ENCODE data around the gene BCR.

Gene BCR

DNA sequence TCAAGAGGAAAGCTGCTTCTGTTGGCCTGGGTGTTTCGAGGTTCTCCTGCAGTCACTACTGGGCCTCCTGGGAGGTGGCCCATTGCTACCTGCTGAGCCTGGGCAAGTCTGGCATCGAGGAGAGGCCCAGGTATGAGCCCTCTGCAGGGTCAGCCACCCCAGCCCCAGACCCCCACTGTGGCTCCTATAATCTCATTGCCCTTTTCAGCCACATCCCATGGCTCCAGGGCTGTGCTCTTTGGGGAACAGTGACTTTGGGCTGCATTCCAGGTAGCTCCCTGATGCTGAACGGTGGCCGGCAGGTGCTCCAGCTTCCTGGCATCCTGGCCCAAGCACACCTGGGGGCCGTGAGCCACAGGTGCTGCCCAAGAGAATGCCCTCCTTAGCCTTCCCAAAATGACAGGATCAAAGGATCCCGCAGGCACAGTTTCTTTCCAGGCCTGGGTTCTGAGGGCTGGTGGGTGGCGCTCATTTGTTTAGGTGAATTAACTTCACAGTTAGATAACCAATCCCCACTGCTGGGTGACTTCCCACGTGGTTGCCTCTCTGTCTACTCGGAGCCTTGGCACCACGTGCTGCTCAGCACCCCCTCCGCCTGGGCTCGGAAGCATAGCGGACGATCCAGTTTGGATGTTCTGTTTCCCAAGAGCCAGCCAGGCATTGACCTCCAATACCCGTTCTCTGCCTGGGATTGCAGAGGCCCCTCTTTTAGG lies 97.4 kb downstream of the BCR start:
- no peak for DNase-seq (ENCODE audit: low read depth)

DNA sequence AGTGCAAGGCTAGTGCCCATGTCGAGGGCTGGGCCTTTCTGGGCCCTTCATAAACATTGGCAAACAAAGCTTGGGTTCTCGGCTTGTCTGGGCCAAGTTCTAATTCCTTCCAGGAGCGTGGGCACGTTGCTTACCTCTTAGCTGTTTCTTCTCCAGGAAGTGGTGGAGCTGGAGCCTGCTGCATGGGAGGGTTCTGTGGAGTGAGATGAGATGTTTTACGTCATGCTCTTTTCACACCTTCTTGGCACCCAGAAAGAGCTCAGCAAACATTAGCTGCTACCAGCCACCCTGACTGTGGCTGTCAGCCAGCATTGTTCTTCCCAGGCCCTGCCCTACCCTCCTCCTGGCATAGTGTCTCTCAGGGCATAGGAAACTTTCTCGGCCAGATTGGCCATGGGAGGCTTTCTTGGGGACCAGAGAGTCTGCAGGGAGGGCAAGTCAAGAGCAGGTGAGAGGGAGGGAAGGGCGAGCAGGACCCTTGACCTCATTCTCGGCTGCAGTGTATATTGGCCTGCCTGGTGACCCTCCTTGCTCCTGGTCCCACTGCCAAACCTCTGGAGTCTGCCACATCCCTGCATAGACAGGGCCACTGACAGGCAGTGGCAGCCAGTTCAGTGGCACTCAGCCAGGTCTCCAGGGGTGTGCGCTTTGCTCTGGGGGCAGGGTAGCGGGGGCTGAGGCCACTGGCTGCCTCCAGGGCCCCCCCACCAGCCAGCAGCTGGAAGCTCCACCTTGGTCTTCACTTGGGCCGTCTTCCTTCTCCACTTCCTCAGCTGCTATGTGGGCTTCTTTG lies 98.8 kb downstream of the BCR start:
- DNase-seq (ENCODE audit: low read depth): no peak

DNA sequence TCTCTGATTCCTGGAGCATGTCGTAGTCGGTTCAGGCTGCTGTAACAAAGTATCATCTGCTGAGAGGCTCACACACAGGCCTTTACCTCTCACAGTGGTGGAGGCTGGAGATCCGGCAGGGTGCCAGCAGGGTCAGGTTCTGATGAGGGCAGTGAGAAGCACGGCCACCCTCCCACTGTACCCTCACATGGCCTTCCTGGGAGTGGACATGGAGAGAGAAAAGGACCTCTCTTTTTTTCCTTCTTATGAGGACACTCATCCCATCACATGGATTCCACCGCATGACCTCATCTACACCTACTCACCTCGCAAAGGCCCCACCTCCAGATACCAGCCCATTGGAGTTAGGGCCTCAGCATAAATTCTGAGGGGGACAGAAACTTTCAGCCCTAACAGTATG lies 99.5 kb downstream of the BCR start:
- DNase-seq (ENCODE audit: low read depth): no peak

DNA sequence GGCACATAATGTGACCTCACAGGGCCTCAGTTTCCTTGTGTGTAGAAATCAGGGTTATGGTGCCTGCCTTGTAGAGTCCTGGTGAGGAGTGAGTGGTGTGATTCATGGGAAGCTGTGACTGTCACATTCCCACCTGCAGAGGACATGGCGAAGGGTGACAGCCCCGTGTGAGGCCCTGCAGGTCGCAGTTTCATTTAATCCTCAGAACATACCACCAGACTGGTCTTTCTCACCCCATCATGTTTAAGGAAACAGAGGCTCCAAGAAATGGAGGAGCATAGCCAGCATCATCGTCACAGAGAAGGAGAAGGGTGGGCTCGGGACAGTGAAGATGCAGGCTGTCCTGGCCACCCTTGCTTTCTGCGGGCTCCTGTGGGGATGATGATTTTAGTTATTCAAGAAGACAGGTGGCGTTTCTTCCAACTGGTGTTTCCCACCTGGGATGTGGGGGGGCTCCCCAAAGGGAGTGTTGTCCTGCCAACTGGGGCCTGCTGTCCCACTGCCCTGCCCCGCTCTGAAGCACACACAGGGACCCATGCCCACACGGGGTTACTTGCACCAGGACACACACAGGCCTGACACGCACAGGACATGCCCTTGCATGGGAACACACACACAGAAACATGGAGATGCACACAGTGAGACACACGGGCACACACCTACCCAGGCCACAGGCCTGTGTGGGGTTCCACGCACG lies 100.2 kb downstream of the BCR start:
- DNase-seq (ENCODE audit: low read depth): no peak

DNA sequence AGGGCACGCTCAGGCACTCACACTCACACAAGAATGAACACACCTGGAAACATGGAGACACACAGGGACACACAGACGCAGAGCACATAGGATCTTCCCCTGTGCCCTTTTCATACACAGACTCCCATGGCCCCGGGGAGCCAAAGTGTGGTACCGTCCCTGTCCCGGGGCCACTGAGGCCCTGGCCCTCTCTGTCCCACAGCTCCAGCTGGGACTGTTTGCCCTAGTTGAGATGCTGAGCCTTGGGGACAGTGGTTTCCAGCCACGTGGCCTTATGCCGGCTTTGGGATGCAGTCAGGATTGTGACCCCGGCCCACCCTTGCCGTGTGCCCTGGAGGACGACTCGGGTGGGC lies 100.7 kb downstream of the BCR start:
- DNase-seq (ENCODE audit: low read depth): no peak

DNA sequence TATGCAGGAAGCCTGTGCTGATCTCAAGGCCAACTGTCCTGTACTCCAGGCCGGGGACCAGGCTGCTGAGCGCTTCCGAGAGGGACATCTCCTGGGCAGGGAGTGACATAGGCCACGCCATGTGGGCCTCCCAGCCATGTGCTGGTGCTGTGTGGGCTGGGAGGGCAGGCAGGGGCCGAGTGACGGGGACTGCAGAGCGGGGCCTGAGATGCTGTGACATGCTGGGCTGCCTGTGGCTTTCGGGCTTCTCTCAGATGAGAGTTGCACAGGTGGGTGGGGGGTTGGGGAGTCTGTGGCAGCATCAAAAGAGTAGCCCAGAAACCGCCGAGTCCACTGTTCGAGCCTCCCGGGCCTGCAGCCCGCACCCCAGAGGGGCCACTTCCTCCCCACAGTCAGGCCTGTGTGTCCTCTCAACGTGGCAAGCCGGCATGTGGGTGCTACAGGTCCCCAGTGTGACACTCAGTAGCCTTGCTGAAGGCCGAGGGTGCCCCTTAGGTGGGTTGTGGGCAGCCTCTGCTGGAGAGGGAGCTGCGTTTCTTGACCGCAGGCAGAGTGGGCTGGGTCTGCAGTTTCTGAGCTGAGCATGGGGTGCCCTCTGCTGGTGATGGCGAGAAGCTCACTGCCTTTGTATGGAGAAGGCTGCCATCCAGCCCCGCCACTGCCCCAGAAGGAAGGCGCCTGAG lies 101.2 kb downstream of the BCR start:
- DNase-seq (ENCODE audit: low read depth): peak; percentile 79

DNA sequence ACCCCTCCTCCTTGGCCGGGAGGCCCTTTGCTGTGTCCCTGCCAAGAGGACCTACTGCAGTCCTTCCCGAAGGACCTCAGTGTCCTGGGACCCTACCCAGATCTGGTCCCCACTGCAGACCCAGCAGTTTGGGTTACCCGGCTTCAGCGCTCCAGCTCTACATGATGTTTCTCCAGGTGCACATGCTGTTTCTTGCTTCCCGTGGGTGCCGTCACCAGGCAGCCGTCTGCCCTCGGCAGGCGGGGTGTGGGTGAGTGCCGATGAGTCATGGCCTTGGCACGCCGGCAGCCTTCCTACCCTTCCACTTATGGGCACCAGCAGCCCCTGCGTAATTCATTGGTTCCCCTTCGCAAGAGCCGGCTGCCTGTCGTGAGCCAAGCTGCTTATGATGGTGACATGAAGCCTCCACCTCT lies 101.8 kb downstream of the BCR start:
- no peak for DNase-seq (ENCODE audit: low read depth)

DNA sequence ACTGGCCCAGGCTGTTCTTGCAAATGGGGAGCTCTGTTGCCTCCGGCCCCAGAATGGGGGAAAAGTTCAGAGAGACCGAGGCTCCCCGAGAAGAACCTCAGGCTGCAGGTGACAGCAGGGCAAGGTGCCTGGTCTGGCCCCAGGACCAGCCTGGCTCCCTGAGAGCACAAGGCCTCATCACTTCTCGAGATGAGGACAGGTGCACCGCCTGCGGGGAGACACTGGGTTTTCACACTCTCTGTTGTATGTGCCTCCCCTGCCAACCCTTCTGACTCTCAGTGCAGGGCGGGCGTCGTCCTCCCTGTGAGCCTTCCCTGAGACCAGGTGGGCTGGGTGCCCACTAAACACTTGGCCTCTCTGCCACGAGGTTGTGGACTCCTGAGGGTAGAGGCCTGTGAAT lies 102.2 kb downstream of the BCR start:
- no peak for DNase-seq (ENCODE audit: low read depth)

DNA sequence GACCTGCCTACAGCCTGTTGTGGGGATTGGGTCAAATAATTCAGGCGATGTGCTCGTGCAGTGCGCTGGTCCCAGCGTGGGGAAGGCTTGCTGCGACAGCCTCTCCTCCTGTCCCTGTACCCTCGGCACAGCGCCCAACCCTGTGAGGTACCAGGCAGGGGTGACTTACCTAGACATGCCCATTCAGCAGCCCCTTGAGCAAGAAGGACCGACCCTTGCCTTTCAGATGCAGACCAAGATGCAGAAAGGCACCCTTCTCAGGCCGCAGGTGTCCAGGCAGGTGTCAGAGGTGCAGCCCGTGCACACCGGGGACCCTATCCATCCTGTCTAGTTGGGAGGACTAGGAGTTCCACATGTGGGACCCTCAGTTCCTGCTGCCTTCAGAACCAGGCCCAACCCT lies 102.7 kb downstream of the BCR start:
- DNase-seq (ENCODE audit: low read depth): no peak

DNA sequence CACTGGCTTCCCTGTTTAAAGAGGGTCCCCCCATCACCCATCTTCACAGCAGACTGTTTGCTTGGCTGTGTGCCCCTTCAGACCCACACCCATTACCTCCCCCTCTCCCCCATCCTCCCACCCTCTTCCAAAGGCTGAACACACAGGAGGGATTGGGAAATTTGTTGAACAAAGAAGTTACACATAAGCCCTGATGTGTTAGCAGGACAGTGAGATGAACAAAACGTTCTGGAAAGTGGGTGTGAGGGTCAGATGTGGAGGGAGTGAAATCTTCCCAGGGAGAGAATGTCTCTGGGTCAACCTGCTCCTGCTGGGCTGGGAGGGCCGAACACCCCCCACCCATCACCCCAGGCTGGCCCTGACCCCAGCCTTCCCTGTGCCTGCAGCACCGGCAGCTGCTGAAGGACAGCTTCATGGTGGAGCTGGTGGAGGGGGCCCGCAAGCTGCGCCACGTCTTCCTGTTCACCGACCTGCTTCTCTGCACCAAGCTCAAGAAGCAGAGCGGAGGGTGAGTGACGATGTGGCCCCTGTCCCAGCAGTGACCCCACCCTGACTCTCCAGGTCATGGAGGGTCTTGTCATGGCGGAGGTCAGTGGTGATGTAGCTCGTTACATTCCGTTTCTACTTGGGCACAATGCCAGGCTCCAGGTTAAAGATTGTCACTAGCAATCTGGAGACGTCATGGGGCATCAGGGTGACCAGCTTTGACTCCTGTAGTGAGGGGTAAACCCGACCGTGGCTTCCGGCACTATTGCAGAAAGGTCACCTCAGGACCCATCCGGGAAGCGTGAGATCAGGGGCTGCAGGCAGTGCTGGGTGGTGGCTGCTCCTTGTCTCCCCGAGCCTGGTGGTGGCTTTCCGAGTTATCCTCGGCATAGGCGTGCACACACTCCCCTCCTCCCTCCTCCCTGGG lies 103.5 kb downstream of the BCR start:
- no peak for DNase-seq (ENCODE audit: low read depth)

DNA sequence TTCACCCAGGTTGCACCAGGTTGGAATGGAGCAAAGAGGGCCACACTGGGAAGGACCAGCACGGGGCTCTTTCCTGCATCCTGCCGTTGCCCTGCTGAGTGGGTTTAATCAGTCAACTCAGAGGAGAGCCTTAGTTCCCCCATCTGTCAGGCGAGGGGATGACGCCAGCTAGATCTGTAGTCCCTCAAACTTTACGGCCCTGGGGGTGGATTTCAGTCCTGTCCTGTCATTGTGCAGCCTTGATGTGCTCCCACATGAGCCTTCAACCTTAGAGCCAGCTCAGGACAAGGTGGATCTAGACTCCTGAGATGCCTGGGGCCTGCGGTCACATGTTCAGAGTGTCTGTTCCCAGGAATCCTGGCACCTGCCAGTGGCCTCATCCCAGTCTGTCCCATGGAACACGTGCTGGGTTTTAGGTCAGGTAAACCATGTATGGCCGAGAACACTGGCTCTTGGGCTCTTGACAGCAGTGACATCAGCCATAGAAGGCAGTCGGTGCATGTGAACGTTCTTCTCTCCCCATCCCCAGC lies 104.3 kb downstream of the BCR start:
- DNase-seq (ENCODE audit: low read depth): no peak

DNA sequence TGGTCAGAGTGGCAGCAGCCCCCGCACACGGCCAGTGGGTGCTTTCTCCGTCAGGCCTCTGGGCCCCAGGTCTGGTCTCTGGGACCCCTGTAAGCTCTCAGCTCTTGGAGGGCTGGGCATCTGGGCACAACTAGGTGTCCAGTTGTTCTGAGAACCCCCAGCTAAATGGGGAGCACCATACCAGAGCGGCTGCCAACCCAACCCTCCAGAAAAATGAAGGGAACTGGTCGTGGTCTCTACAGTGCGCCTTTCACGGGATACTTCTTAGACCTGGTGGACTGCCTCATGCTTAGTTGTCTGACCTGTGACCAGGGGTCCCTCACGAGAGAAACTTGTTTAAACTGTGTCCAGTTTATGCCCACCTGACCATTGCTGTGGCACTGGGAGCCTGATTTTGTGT lies 104.9 kb downstream of the BCR start:
- no peak for DNase-seq (ENCODE audit: low read depth)

DNA sequence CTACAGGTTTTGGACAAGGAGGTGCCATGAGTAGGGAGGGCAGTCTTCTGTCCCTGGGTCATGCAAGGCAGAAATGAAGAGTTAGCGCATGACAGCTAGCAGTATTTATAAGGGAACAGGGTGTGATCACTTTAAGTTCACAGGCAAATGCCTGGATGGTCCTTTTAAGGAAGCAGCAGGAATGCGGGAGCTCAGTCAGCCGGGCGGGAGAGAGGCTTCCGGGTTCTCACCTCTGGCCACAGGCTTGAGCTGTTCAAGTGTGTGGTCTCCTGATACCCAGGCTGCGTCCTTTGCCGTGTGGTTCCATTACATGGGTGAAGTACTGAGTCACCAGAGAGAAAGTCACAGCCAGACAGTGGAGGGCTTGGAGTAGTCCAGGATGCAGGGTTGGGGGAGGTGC lies 105.4 kb downstream of the BCR start:
- DNase-seq (ENCODE audit: low read depth): no peak

DNA sequence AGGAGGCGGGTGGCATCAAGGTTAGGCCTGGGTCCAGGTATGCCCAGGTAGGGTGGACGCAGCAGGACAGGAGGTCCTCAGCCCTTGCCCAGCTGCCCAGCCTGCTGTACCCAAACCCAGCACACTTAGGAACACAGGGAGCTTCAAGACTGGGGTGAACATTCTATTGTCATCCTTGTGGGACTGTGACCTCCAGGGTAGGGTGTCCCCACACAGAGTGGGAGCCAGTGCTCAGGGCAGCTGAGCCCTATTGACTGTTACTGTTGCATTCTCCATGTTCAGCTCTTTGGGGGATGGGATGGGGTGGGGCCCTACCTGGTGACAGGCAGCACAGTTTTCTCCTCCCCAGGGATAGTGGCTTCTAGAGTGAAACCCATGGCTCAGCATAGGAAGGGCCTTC lies 106.0 kb downstream of the BCR start:
- no peak for DNase-seq (ENCODE audit: low read depth)

DNA sequence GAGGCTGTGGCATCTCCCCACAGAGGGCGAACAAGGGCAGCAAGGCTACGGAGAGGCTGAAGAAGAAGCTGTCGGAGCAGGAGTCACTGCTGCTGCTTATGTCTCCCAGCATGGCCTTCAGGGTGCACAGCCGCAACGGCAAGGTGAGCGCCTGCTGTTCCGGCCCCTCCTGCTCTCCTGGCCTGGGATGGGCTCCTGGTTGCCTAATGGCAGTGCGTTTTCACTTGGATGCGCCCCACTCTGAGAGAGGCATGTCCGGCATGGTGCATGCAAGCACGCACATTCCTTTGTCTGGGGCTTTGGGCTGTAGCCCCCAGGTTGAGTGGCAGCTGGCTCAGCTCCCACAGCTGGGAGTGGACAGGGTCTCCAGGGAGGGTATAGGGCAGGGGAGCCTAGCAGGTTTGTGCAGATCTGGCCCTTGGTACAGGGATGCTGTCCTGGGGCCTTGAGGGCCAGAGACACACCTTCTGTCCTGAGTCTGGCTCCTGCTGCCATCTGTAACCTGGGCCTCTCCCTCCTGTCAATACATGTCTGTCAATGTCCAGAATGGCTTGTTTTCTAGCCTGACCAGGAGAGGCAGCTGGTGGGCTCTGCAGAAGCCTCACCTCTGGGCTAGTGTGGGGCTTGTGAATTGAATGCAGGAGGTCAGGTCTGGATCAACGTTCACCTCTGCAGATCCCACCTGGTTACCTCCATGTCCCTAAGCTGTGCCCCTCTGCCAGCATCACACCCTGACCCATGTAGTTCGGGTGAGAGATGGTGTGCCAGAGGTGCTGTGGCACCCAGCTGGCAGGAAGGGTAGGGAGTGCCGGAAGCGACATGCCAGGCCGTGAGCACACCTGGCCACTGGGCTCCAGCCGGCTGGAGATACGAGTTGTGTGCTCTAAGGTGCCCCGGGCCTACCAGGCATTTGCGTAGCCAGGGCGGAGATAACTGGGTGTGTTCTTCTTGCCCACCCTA lies 107.1 kb downstream of the BCR start:
- no peak for DNase-seq (ENCODE audit: low read depth)

DNA sequence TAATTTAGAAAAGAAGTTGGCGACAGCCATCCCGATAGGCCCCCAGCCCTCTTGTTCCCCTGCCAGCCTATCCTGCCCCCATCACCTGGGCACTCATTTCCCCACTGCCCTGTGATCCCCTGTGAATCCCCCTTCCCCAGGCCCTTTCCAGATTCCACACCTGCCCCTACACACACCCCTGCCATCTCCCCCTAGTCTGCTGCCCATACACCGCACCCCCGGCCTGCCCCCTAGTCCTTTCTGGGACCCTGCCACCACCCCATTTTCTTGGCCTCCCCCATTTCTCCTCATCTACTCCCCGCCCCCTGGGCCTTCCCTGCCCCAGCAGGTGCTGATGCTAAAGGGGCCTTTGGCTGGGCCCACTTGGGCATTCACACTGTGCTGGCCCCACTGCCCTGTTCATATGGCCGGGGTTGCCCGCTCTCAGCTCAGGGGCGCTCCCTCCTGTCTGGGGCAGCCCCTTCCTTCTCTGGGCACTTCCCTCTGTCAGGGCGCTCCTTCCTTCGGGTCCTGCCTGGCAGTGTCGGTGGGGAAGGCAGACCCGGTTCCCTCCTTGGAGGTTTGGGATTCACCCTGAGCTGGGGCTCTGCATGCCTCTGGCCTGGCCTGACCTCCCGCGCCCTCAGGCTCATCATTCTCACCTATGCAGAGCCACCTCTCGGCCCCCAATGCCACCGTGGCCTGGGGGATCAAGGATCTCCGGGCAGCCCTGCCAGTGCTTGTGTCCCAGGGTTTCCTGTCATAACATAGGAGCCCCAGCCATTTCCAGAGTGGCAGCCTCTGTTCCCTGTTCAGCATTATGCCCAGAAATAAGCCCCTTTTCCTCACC lies 108.2 kb downstream of the BCR start:
- no peak for DNase-seq (ENCODE audit: low read depth)

DNA sequence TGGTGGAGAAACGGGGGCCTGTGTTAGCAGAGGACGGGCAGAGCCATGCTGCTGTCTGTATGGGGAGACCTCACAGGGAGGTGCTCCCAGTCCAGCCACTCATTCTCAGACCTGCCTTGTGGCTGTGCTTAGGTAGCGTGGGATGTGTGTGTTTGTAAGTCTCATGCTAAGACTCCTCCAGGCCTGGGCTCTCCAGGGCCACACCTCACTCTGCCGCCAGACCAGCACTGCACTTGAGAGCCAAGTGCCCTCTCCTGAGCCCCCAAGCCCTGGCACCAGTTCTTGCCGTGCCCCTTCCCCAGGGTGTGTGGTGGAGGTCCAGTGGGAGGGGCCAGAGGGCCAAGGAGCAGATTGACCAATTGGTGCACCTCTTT lies 108.8 kb downstream of the BCR start:
- DNase-seq (ENCODE audit: low read depth): no peak

DNA sequence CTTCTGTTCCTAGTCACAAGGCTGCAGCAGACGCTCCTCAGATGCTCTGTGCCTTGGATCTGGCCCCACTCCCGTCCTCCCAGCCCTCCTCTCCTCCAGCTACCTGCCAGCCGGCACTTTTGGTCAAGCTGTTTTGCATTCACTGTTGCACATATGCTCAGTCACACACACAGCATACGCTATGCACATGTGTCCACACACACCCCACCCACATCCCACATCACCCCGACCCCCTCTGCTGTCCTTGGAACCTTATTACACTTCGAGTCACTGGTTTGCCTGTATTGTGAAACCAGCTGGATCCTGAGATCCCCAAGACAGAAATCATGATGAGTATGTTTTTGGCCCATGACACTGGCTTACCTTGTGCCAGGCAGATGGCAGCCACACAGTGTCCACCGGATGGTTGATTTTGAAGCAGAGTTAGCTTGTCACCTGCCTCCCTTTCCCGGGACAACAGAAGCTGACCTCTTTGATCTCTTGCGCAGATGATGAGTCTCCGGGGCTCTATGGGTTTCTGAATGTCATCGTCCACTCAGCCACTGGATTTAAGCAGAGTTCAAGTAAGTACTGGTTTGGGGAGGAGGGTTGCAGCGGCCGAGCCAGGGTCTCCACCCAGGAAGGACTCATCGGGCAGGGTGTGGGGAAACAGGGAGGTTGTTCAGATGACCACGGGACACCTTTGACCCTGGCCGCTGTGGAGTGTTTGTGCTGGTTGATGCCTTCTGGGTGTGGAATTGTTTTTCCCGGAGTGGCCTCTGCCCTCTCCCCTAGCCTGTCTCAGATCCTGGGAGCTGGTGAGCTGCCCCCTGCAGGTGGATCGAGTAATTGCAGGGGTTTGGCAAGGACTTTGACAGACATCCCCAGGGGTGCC lies 109.8 kb downstream of the BCR start:
- peak; percentile 27 for DNase-seq (ENCODE audit: low read depth)
